A673 (cell line): Measurements from ENCODE around the gene N4BP3.

Experiments
- EZH2 ChIP-seq: fragments of 200-600 bp; sonication (generic); IDR thresholded peaks from 2 replicates; pipeline ENCODE4 v1.6.1; 2017; ENCODE audit warnings: borderline replicate concordance, low read depth, mild to moderate bottlenecking, mixed read lengths, antibody characterized with exemption, low read length; ENCODE audit not compliant: poor library complexity, severe bottlenecking
- TF ChIP-seq, protein P1 (sequence below): fragments of 300-800, 200-600 bp; sonication (generic); conservative IDR thresholded peaks from 2 replicates; pipeline ENCODE4 v1.5.1; 2017; ENCODE audit warnings: low read depth, mild to moderate bottlenecking, antibody characterized with exemption, low read length, moderate library complexity, mixed read lengths

GRCh38 chr5:178152491-178153444 is 39.4 kb downstream of the N4BP3 start:
- TF ChIP-seq EZH2 = no peak
- TF ChIP-seq, protein P1, sequence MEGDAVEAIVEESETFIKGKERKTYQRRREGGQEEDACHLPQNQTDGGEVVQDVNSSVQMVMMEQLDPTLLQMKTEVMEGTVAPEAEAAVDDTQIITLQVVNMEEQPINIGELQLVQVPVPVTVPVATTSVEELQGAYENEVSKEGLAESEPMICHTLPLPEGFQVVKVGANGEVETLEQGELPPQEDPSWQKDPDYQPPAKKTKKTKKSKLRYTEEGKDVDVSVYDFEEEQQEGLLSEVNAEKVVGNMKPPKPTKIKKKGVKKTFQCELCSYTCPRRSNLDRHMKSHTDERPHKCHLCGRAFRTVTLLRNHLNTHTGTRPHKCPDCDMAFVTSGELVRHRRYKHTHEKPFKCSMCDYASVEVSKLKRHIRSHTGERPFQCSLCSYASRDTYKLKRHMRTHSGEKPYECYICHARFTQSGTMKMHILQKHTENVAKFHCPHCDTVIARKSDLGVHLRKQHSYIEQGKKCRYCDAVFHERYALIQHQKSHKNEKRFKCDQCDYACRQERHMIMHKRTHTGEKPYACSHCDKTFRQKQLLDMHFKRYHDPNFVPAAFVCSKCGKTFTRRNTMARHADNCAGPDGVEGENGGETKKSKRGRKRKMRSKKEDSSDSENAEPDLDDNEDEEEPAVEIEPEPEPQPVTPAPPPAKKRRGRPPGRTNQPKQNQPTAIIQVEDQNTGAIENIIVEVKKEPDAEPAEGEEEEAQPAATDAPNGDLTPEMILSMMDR = no peak
